Measurements from ENCODE around the gene CD59. TPM values are rescaled to one million over a fixed set of nuclear protein-coding genes. Genes with fewer than 3 reads are reported as not detected.
A peak's percentile ranks its signal among the peaks of the same experiment; 100 is the strongest.

CD59 gene
- polyA plus RNA-seq (ENCODE audit: insufficient read length), result 234 TPM
- long read RNA-seq, donor 1, full-length matches to known transcripts, result 78 of 85 reads
- long read RNA-seq, donor 1, partial matches to known transcripts, result 7 of 85 reads
- long read RNA-seq, donor 1, other reads (novel, unspliced or antisense), result 0 of 85 reads
- long read RNA-seq, donor 2, full-length matches to known transcripts, result 72 of 72 reads
- long read RNA-seq, donor 2, partial matches to known transcripts, result 0 of 72 reads
- long read RNA-seq, donor 2, other reads (novel, unspliced or antisense), result 0 of 72 reads
- long read RNA-seq, donor 3, full-length matches to known transcripts, result 60 of 66 reads
- long read RNA-seq, donor 3, partial matches to known transcripts, result 6 of 66 reads
- long read RNA-seq, donor 3, other reads (novel, unspliced or antisense), result 0 of 66 reads
- long read RNA-seq, donor 4, full-length matches to known transcripts, result 6 of 6 reads
- long read RNA-seq, donor 4, partial matches to known transcripts, result 0 of 6 reads
- long read RNA-seq, donor 4, other reads (novel, unspliced or antisense), result 0 of 6 reads
- long read RNA-seq, donor 5, full-length matches to known transcripts, result 109 of 109 reads
- long read RNA-seq, donor 5, partial matches to known transcripts, result 0 of 109 reads
- long read RNA-seq, donor 5, other reads (novel, unspliced or antisense), result 0 of 109 reads
- long read RNA-seq, donor 6, full-length matches to known transcripts, result 68 of 68 reads
- long read RNA-seq, donor 6, partial matches to known transcripts, result 0 of 68 reads
- long read RNA-seq, donor 6, other reads (novel, unspliced or antisense), result 0 of 68 reads
- long read RNA-seq, donor 7, full-length matches to known transcripts, result 118 of 123 reads
- long read RNA-seq, donor 7, partial matches to known transcripts, result 5 of 123 reads
- long read RNA-seq, donor 7, other reads (novel, unspliced or antisense), result 0 of 123 reads
- long read RNA-seq, donor 8, full-length matches to known transcripts, result 31 of 36 reads
- long read RNA-seq, donor 8, partial matches to known transcripts, result 5 of 36 reads
- long read RNA-seq, donor 8, other reads (novel, unspliced or antisense), result 0 of 36 reads

- DNase-seq, result peak; percentile 92
Measured at GRCh38 chr11:33736148-33736812, at the start of gene CD59. Gene CD59, minus strand, starts transcription at chr11:33736423. Its CDS starts 13,978 bp downstream, at chr11:33722445.

- no peak for DNase-seq
Measured at GRCh38 chr11:33785609-33786008, 49.4 kb upstream of the CD59 start.

GRCh38 chr11:33779849-33780528 is 43.8 kb upstream of the CD59 start:
- DNase-seq, result no peak

GRCh38 chr11:33778675-33779074 is 42.5 kb upstream of the CD59 start:
- DNase-seq, result peak; percentile 49

- no peak for DNase-seq
Measured at GRCh38 chr11:33777906-33778305, 41.7 kb upstream of the CD59 start.

- no peak for DNase-seq
Measured at GRCh38 chr11:33775832-33776470, 39.7 kb upstream of the CD59 start.

- no peak for DNase-seq
Measured at GRCh38 chr11:33775467-33775807, 39.2 kb upstream of the CD59 start.

- no peak for DNase-seq
Measured at GRCh38 chr11:33774736-33775466, 38.7 kb upstream of the CD59 start.

GRCh38 chr11:33773987-33774735 is 37.9 kb upstream of the CD59 start, which contains the start of gene FBXO3:
Gene FBXO3, minus strand, starts transcription at chr11:33774520. Its CDS starts 23 bp downstream, at chr11:33774497.
- peak; percentile 91 for DNase-seq

- no peak for DNase-seq
Measured at GRCh38 chr11:33773404-33773986, 37.3 kb upstream of the CD59 start.

GRCh38 chr11:33772870-33773269 is 36.6 kb upstream of the CD59 start:
- no peak for DNase-seq

- no peak for DNase-seq
Measured at GRCh38 chr11:33772300-33772699, 36.1 kb upstream of the CD59 start.

GRCh38 chr11:33770236-33770635 is 34.0 kb upstream of the CD59 start:
- DNase-seq, result no peak

- DNase-seq, result no peak
Measured at GRCh38 chr11:33769542-33769941, 33.3 kb upstream of the CD59 start.

GRCh38 chr11:33767624-33768023 is 31.4 kb upstream of the CD59 start:
- DNase-seq, result no peak

GRCh38 chr11:33766085-33766484 is 29.9 kb upstream of the CD59 start:
- DNase-seq, result no peak

GRCh38 chr11:33761471-33761870 is 25.2 kb upstream of the CD59 start:
- no peak for DNase-seq

- DNase-seq, result no peak
Measured at GRCh38 chr11:33753304-33753967, 17.2 kb upstream of the CD59 start.

- DNase-seq, result no peak
Measured at GRCh38 chr11:33751878-33752277, 15.7 kb upstream of the CD59 start.
